ENCODE results near the gene SLC7A6OS. TPM values are rescaled to one million over a fixed set of nuclear protein-coding genes. Genes with fewer than 3 reads are reported as not detected.

SLC7A6OS gene
- polyA plus RNA-seq, 1 donor (not counting 4 experiments of a cell fraction or from before 2014, with no cell fraction given): 12.6 TPM

DNA sequence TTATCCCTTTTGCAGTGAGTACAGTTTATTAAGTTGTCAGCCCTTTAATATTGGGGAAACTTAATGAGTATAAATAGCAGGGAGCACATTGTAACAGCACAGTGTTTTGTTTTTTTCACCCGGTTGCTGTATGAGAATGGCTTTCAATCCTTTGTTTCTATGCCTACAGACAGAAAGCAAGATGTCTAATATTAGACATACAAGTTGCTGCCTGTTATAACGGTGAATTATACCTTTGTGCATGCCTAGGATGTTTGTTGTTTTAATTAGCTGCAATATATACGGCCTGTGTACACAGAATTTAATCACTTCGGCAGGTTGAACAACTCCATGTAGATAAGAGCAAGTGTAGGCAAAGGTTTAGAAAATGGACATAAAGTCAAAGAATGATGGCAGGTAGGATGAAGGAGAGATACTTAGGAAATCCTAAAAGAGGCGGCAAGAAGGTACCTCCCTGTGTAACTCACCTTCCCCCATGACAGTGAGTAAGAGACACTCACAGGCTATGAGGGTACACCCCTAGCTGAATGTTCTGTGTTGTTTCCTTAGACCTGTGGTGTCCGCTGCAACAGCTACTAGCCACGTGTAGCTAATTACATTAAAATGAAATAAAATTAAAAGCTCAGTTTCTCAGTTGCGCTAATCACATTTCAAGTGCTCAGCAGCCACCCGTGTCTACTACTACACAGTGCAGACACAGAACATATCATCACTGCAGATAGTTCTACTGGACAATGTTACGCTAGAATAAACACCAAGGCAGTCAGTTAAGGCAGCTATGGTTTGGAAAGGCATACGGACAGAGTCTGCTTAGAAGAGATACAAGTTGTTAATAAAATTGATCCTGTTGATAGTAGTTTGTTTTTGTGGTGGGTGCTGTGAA is 10.9 kb downstream of the SLC7A6OS start:
- dilution Hi-C loops (cut with MboI; ENCODE audit: extremely low pct_ligation_motif_present, low sequenced_read_pairs): no loop called here
- H3K36me3 ChIP-seq (ENCODE audit: control insufficient read depth in 2 of 2, extremely low read depth in 1 of 2, insufficient read depth in 2 of 2, low read length in 2 of 2): peaks cover 24 to 68% of the 10 kb centered on the region in 2 experiments

DNA sequence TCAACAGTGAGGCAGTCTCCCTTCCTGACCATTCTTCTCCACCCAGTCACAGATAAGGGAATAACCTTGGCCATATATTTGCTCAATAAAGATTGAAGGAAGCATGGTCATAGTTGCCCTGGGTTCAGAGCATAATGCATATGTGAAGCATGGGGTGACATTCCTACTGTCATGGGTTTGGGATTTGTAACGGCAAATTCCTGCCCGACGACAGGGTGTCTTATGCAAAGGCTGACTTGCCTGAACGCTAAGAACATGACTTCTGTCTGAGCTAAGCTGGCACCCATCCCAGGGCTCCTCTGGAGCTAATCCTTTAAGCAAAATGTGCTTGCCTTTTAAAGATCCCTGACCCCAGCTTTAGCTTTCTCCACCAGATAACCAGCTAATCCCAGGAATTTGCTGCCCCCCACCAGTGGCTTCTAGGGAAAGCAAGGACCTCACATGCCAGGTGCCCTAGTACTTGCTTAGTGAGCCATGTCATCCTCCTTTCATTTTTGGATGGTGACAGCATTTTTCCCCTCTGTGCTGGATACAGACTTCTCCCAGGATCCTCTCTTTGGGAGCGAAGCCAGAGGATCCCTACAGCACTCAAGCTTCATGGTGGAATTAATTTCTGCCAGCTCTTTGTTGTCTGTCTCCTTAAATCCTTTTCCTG is 11.7 kb downstream of the SLC7A6OS start:
- Histone ChIP-seq H3K9ac (ENCODE audit: control insufficient read depth, extremely low read depth, insufficient read depth, low read length) (peak overlapping the region; percentile 60), H3K36me3 (ENCODE audit: control insufficient read depth in 2 of 2, extremely low read depth in 1 of 2, insufficient read depth in 2 of 2, low read length in 2 of 2) (peaks cover 26 to 67% of the 10 kb centered on the region in 2 experiments), H2AFZ (ENCODE audit: control insufficient read depth, low read length) (no peak overlapping the region), H3K4me1 (ENCODE audit: control insufficient read depth, extremely low read depth, insufficient read depth, low read length) (peaks cover 35% of the 10 kb centered on the region), H3K9me3 (ENCODE audit: control insufficient read depth, low read depth, low read length) (no peaks in the 10 kb centered on the region), H3K27ac (ENCODE audit: control insufficient read depth, insufficient read depth, low read length) (peak overlapping the region; percentile 92), H3K4me2 (ENCODE audit: control insufficient read depth, extremely low read depth, insufficient read depth, low read depth, low read length) (peak overlapping the region; percentile 57), H3K9me1 (ENCODE audit: control insufficient read depth, extremely low read depth, insufficient read depth, low read length) (no peaks in the 10 kb centered on the region), H4K20me1 (ENCODE audit: control insufficient read depth, extremely low read depth, insufficient read depth, low read length) (peaks cover 9% of the 10 kb centered on the region), H3K27me3 (ENCODE audit: control insufficient read depth, extremely low read depth, insufficient read depth, low read length) (no peaks in the 10 kb centered on the region), H3K4me3 (ENCODE audit: control insufficient read depth in 2 of 3, extremely low read depth in 1 of 3, insufficient read depth in 2 of 3, low read depth in 1 of 3, low read length in 3 of 3) (no peak overlapping the region), H3K79me2 (ENCODE audit: control insufficient read depth, insufficient read depth, low read length) (peaks cover 2% of the 10 kb centered on the region)
- dilution Hi-C loops (cut with MboI; ENCODE audit: extremely low pct_ligation_motif_present, low sequenced_read_pairs): no loop called here
- FAIRE-seq (peak; percentile 89), DNase-seq (ENCODE audit: low read depth, low spot score) (no peak)
- TF ChIP-seq, protein P1, sequence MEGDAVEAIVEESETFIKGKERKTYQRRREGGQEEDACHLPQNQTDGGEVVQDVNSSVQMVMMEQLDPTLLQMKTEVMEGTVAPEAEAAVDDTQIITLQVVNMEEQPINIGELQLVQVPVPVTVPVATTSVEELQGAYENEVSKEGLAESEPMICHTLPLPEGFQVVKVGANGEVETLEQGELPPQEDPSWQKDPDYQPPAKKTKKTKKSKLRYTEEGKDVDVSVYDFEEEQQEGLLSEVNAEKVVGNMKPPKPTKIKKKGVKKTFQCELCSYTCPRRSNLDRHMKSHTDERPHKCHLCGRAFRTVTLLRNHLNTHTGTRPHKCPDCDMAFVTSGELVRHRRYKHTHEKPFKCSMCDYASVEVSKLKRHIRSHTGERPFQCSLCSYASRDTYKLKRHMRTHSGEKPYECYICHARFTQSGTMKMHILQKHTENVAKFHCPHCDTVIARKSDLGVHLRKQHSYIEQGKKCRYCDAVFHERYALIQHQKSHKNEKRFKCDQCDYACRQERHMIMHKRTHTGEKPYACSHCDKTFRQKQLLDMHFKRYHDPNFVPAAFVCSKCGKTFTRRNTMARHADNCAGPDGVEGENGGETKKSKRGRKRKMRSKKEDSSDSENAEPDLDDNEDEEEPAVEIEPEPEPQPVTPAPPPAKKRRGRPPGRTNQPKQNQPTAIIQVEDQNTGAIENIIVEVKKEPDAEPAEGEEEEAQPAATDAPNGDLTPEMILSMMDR (optimal IDR thresholded peaks at IDR 0.05 in 1 of 3, IDR thresholded peaks at IDR 0.05 in 1 of 3, conservative IDR thresholded peaks at IDR 0.05 in 1 of 3; ENCODE audit: extremely low read depth in 1 of 3, insufficient read depth in 2 of 3, low read length in 3 of 3): no peak
- TF ChIP-seq EZH2 (IDR thresholded peaks at IDR 0.05; ENCODE audit: low read length): no peak

More for the DNA sequence above, 10.9 kb downstream of the SLC7A6OS start:
- H3K79me2 ChIP-seq (ENCODE audit: control insufficient read depth, insufficient read depth, low read length): peaks cover 2% of the 10 kb centered on the region
- no peaks in the 10 kb centered on the region for H3K9me1 ChIP-seq (ENCODE audit: control insufficient read depth, extremely low read depth, insufficient read depth, low read length)
- H3K27ac ChIP-seq (ENCODE audit: control insufficient read depth, insufficient read depth, low read length): peak overlapping the region; percentile 92
- H3K4me3 ChIP-seq (ENCODE audit: control insufficient read depth in 2 of 3, extremely low read depth in 1 of 3, insufficient read depth in 2 of 3, low read depth in 1 of 3, low read length in 3 of 3): no peak overlapping the region
- H3K9me3 ChIP-seq (ENCODE audit: control insufficient read depth, low read depth, low read length): no peaks in the 10 kb centered on the region
- peaks cover 9% of the 10 kb centered on the region for H4K20me1 ChIP-seq (ENCODE audit: control insufficient read depth, extremely low read depth, insufficient read depth, low read length)
- no peak for DNase-seq (ENCODE audit: low read depth, low spot score)
- peak overlapping the region; percentile 60 for H3K9ac ChIP-seq (ENCODE audit: control insufficient read depth, extremely low read depth, insufficient read depth, low read length)
- H3K4me2 ChIP-seq (ENCODE audit: control insufficient read depth, extremely low read depth, insufficient read depth, low read depth, low read length): peak overlapping the region; percentile 57
- H3K4me1 ChIP-seq (ENCODE audit: control insufficient read depth, extremely low read depth, insufficient read depth, low read length): peaks cover 35% of the 10 kb centered on the region
- TF ChIP-seq, protein P1 (optimal IDR thresholded peaks at IDR 0.05 in 1 of 3, IDR thresholded peaks at IDR 0.05 in 1 of 3, conservative IDR thresholded peaks at IDR 0.05 in 1 of 3; ENCODE audit: extremely low read depth in 1 of 3, insufficient read depth in 2 of 3, low read length in 3 of 3): no peak
- H2AFZ ChIP-seq (ENCODE audit: control insufficient read depth, low read length): no peak overlapping the region
- H3K27me3 ChIP-seq (ENCODE audit: control insufficient read depth, extremely low read depth, insufficient read depth, low read length): no peaks in the 10 kb centered on the region
- FAIRE-seq: peak; percentile 29
